Kidney epithelial cell (primary cell): ENCODE data around the gene DTNA. TPM values are rescaled to one million over a fixed set of nuclear protein-coding genes. Genes with fewer than 3 reads are reported as not detected.
A peak's percentile ranks its signal among the peaks of the same experiment; 100 is the strongest.
"Not testable (repeated sequence)": the region's sequence is repeated elsewhere in the genome, so short reads cannot be mapped to it uniquely, and the experiment has no call there.

Experiments used
- DNase-seq: peaks from one replicate; pipeline ENCODE4 v3.0.0-alpha.2; 2010; ENCODE audit warnings: low read depth
- H3K27me3 ChIP-seq: 2 replicates; pipeline ENCODE4 v1.6.0; 2011; ENCODE audit warnings: low read length; ENCODE audit not compliant: control insufficient read depth, insufficient read depth
- H3K36me3 ChIP-seq: 2 replicates; pipeline ENCODE4 v1.5.1; 2011; ENCODE audit warnings: low read length; ENCODE audit not compliant: control insufficient read depth, insufficient read depth
- H3K4me3 ChIP-seq: 2 replicates; pipeline ENCODE4 v1.5.1; 2011; ENCODE audit warnings: low read depth, mild to moderate bottlenecking, control low read depth, low read length
- CTCF ChIP-seq: IDR thresholded peaks from 2 replicates; pipeline ENCODE4 v1.5.1; 2011; ENCODE audit warnings: mild to moderate bottlenecking, moderate library complexity, low read length, control low read depth, inconsistent platforms; ENCODE audit not compliant: insufficient read depth, poor library complexity, severe bottlenecking
- total RNA-seq: library from RNA; depleted of rRNA; stranded (reverse); fragments of >200 nt; gene quantifications from 2 replicates; pipeline ENCODE4 v1.2.3, GENCODE V29; 2015

Gene DTNA
- total RNA-seq, 1 donor from 2014 or later: 19.3 TPM

- no peaks in the 10 kb centered on the region for H3K27me3 ChIP-seq
- H3K36me3 ChIP-seq: no peaks in the 10 kb centered on the region
- peak overlapping the region; percentile 27 for H3K4me3 ChIP-seq
- no peak for DNase-seq
- no peak for TF ChIP-seq CTCF
These were observed 836 bp downstream of the DTNA start for GRCh38 chr18:34710934-34711333.

- not testable (repeated sequence) for H3K36me3 ChIP-seq, H3K27me3 ChIP-seq, H3K4me3 ChIP-seq, DNase-seq
These were observed 6.0 kb downstream of the DTNA start for GRCh38 chr18:34716111-34716510.

- TF ChIP-seq CTCF: no peak
- H3K36me3 ChIP-seq: no peaks in the 10 kb centered on the region
- no peak overlapping the region for H3K4me3 ChIP-seq
- H3K27me3 ChIP-seq: no peaks in the 10 kb centered on the region
- DNase-seq: no peak
These were observed 8.5 kb downstream of the DTNA start for GRCh38 chr18:34718610-34719009.

GRCh38 chr18:34720220-34720619 is 10.1 kb downstream of the DTNA start:
- TF ChIP-seq CTCF: no peak
- no peak for DNase-seq
- Histone ChIP-seq H3K27me3 (no peaks in the 10 kb centered on the region), H3K36me3 (no peaks in the 10 kb centered on the region), H3K4me3 (no peak overlapping the region)

GRCh38 chr18:34723143-34723542 is 13.0 kb downstream of the DTNA start:
- Histone ChIP-seq H3K27me3 (no peaks in the 10 kb centered on the region), H3K36me3 (no peaks in the 10 kb centered on the region), H3K4me3 (no peak overlapping the region)
- DNase-seq: no peak
- no peak for TF ChIP-seq CTCF

- not testable (repeated sequence) for DNase-seq, H3K4me3 ChIP-seq, H3K36me3 ChIP-seq, H3K27me3 ChIP-seq
These were observed 15.6 kb downstream of the DTNA start for GRCh38 chr18:34725737-34726136.

GRCh38 chr18:34726286-34727004 is 16.3 kb downstream of the DTNA start:
- DNase-seq: no peak
- TF ChIP-seq CTCF: no peak
- no peak overlapping the region for H3K4me3 ChIP-seq
- no peaks in the 10 kb centered on the region for H3K27me3 ChIP-seq
- H3K36me3 ChIP-seq: no peaks in the 10 kb centered on the region
